Activated naive CD4-positive, alpha-beta T cell treated with anti-CD3 and anti-CD28 coated beads for 36 hours (primary cell): ENCODE results near the gene VAMP8. TPM values are rescaled to one million over a fixed set of nuclear protein-coding genes. Genes with fewer than 3 reads are reported as not detected.
A peak's percentile ranks its signal among the peaks of the same experiment; 100 is the strongest.
"Not testable (repeated sequence)": the region's sequence is repeated elsewhere in the genome, so short reads cannot be mapped to it uniquely, and the experiment has no call there.

Experiments used
- CTCF ChIA-PET: fragments of 350-600 bp; sonication (Branson Sonifier 250); formaldehyde crosslinking; loops from one replicate; lab custom pipeline; 2021; ENCODE audit warnings: antibody characterized with exemption; lab: Charles Lee
- DNase-seq: peaks from one replicate; pipeline ENCODE4 v3.0.0-alpha.2; 2020
- H3K27ac Mint-ChIP-seq: one replicate; pipeline ENCODE4 v1.8.0; 2021; ENCODE audit warnings: mild to moderate bottlenecking, mixed read lengths
- H3K27me3 Mint-ChIP-seq: one replicate; pipeline ENCODE4 v1.8.0; 2021; ENCODE audit warnings: low read depth, mixed read lengths
- H3K36me3 Mint-ChIP-seq: one replicate; pipeline ENCODE4 v1.8.0; 2021; ENCODE audit warnings: low read depth, mixed read lengths
- H3K4me1 Mint-ChIP-seq: one replicate; pipeline ENCODE4 v1.8.0; 2021; ENCODE audit warnings: low read depth, mixed read lengths
- H3K4me3 Mint-ChIP-seq: one replicate; pipeline ENCODE4 v1.8.0; 2021; ENCODE audit warnings: mild to moderate bottlenecking, moderate library complexity, mixed read lengths
- H3K9me3 Mint-ChIP-seq: one replicate; pipeline ENCODE4 v1.8.0; 2021; ENCODE audit warnings: mixed read lengths
- intact Hi-C: fragments of 100-400 bp; cut with micrococcal nuclease; formaldehyde crosslinking; loops from one replicate; pipeline ENCODE4 v1.15.1; 2023
- total RNA-seq, 2 experiments: library from RNA; stranded (reverse); gene quantifications; one replicate each; pipeline ENCODE4 v1.2.3, GENCODE V29; 2021

VAMP8 gene
- total RNA-seq, 2 experiments from 2014 or later: 98.7 to 102 TPM

DNA sequence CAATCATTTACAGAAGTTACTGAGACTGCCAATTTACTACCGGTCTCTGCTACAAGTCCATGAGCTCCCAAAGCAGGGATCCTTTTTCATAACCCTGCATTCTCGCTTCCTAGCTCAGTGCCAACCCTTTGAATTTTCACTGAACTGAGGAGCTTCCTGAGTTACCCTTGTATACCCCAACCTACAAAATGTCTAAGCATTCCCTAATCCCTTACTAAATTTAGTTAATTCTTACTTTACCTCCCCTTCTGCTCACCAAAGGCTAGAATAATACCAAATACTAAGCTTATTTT lies 28.8 kb upstream of the VAMP8 start:
- Mint-ChIP-seq H3K4me3 (no peak overlapping the region), H3K36me3 (peaks cover 13% of the 10 kb centered on the region), H3K27ac (no peak overlapping the region), H3K27me3 (no peaks in the 10 kb centered on the region), H3K9me3 (no peaks in the 10 kb centered on the region), H3K4me1 (peaks cover 7% of the 10 kb centered on the region)
- CTCF ChIA-PET: interaction anchor here (1.0 to 11.2 kb wide), 7 partner anchors 9 to 156 kb away, joined by 3 to 282 read pairs (median 41); partner anchors contain the start of genes GGCX, MAT2A and SH2D6
- no peak for DNase-seq
- intact Hi-C loops: no loop called here

DNA sequence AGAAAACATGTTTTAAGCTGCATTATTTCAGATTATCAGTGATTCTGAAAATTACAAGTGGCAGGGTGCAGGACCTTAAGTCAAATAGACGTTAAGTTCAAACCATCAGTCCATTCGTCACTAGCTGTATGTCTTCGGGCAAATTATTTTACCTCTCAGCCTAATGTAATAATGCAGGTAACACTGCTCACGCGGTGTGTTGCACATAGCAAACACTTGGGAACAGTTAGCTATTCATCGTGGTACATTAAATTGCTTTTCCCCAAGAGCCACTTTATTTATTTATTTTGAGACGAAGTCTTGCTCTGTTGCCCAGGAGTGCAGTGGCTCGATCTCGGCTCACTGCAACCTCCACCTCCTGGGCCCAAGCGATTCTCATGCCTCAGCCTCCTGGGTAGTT lies 28.3 kb upstream of the VAMP8 start:
- no peak overlapping the region for H3K4me3 Mint-ChIP-seq
- no peak overlapping the region for H3K27ac Mint-ChIP-seq
- CTCF ChIA-PET: interaction anchor here (1.0 to 11.2 kb wide), 8 partner anchors 10 to 157 kb away, joined by 3 to 282 read pairs (median 24); partner anchors contain the start of genes GGCX, MAT2A and SH2D6
- no peaks in the 10 kb centered on the region for H3K9me3 Mint-ChIP-seq
- intact Hi-C loops: no loop called here
- H3K36me3 Mint-ChIP-seq: peaks cover 8% of the 10 kb centered on the region
- H3K27me3 Mint-ChIP-seq: no peaks in the 10 kb centered on the region
- no peak for DNase-seq
- H3K4me1 Mint-ChIP-seq: peaks cover 3% of the 10 kb centered on the region

GRCh38 chr2:85549826-85550225 lies 27.6 kb upstream of the VAMP8 start:
- Mint-ChIP-seq H3K36me3 (peaks cover 5% of the 10 kb centered on the region), H3K27me3 (no peaks in the 10 kb centered on the region), H3K9me3 (no peaks in the 10 kb centered on the region), H3K4me3 (no peak overlapping the region), H3K4me1 (no peaks in the 10 kb centered on the region), H3K27ac (no peak overlapping the region)
- DNase-seq: no peak
- CTCF ChIA-PET: interaction anchor here (1.4 to 11.2 kb wide), 7 partner anchors 11 to 157 kb away, joined by 3 to 282 read pairs (median 41); partner anchors contain the start of genes GGCX, MAT2A and SH2D6
- intact Hi-C loops: no loop called here

GRCh38 chr2:85550486-85550885 lies 26.9 kb upstream of the VAMP8 start:
- H3K27ac Mint-ChIP-seq: no peak overlapping the region
- peaks cover 3% of the 10 kb centered on the region for H3K36me3 Mint-ChIP-seq
- CTCF ChIA-PET: interaction anchor here (0.7 to 11.2 kb wide), 16 partner anchors 8 to 223 kb away, joined by 3 to 282 read pairs (median 8); partner anchors contain the start of genes GGCX, MAT2A, SH2D6 and TGOLN2
- H3K4me1 Mint-ChIP-seq: peaks cover 2% of the 10 kb centered on the region
- H3K4me3 Mint-ChIP-seq: no peak overlapping the region
- no peaks in the 10 kb centered on the region for H3K9me3 Mint-ChIP-seq
- H3K27me3 Mint-ChIP-seq: no peaks in the 10 kb centered on the region
- intact Hi-C loops: no loop called here
- DNase-seq: no peak

DNA sequence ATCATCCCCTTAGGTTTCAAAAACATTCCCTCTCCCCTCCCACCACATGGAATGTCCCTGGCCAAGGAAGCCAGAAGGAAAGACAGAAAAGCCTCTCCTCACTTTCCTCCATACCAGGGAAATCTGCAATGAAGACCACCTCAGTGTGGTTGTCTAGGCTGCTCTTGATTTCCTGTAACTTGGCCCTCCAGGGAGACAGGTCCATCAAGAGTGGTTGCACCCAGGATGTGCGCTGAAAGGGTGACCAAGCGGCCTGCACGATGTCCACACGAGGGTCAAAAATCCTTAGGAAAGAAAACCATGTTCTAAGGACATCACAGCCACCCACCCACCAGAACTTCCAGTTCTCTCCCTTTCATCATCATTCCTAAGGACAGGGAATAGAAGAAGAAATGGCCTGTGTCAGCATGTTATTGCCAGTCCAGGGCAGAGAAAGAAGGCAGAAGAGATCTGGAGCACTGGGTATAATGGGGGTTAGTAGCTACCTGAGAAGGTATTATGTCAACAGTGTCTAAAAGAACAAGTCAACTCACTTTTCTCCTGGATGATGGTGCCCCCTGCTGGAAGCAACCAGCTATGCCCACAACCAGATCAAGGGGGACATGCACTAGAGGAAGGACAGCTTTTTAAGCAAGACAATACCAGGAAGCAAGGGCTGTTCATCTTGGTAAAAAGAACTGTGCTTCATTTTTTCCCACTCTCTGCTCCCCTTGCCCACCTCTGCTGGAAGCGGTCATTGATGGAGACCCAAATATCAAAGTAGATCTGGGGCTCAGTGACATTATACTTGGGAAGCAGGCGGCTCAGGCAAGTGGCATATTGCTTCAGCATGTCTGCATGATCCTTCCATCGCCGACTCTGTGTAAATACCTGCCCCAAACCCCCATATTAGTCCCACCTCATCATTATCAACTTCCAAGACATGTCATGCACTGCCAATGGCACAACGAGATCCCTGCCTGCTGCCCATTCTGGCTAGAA lies 25.4 kb upstream of the VAMP8 start:
- DNase-seq: peak; percentile 95
- H3K27me3 Mint-ChIP-seq: no peaks in the 10 kb centered on the region
- H3K9me3 Mint-ChIP-seq: no peaks in the 10 kb centered on the region
- peaks cover 2% of the 10 kb centered on the region for H3K4me1 Mint-ChIP-seq
- intact Hi-C loops: loop anchor here (1.0 kb wide), 3 partner anchors 132 to 252 kb away; no protein-coding TSS in a partner anchor
- peaks cover 4% of the 10 kb centered on the region for H3K36me3 Mint-ChIP-seq
- no peak overlapping the region for H3K27ac Mint-ChIP-seq
- CTCF ChIA-PET: interaction anchor here (0.6 to 11.2 kb wide), 28 partner anchors 9 to 252 kb away, joined by 3 to 282 read pairs (median 6); partner anchors contain the start of genes ELMOD3, GGCX, MAT2A and RETSAT
- H3K4me3 Mint-ChIP-seq: no peak overlapping the region

- intact Hi-C loops: no loop called here
- Mint-ChIP-seq H3K36me3 (peaks cover 8% of the 10 kb centered on the region), H3K27me3 (no peaks in the 10 kb centered on the region), H3K27ac (no peak overlapping the region), H3K4me3 (no peak overlapping the region), H3K9me3 (no peaks in the 10 kb centered on the region), H3K4me1 (peaks cover 3% of the 10 kb centered on the region)
- CTCF ChIA-PET: interaction anchor here (0.9 to 11.2 kb wide), 7 partner anchors 14 to 253 kb away, joined by 3 to 282 read pairs (median 4); partner anchors contain the start of genes ELMOD3, MAT2A, RETSAT and SH2D6
- no peak for DNase-seq
These were observed 24.2 kb upstream of the VAMP8 start for GRCh38 chr2:85553184-85553583.

DNA sequence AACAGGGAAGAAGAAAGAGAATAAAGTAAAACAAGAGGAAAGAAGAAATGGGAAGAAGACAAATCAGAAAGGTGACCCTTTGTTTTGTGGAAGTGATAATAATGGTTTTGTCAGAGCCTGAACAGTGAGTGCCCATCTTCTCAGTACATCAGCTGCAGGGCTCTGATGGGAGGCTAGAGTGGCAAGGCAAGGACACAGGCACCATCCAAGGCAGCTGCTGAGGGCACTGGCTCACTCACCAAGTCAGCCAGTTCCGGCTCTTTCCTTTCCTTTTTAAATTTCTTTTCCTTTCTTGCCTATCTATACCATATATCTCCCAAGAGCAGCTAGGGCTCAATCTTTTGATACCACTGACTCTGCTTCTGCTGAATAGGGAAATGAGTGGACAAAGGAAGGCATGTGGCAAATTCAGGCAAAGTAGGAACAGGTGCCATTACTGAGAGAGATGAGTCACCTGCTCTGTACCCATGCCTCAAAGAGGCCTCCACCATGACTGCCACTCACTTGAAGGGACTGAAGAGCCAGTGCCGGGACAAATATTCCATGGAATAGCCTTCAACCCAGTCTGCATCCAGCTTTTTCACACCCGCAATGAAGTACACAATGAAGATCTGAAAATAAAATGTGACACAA lies 22.3 kb upstream of the VAMP8 start:
- intact Hi-C loops: no loop called here
- H3K4me3 Mint-ChIP-seq: no peak overlapping the region
- CTCF ChIA-PET: interaction anchor here (10.5 to 11.2 kb wide), 2 partner anchors 16 to 132 kb away, joined by 111 to 282 read pairs; partner anchors contain the start of genes MAT2A and SH2D6

DNA sequence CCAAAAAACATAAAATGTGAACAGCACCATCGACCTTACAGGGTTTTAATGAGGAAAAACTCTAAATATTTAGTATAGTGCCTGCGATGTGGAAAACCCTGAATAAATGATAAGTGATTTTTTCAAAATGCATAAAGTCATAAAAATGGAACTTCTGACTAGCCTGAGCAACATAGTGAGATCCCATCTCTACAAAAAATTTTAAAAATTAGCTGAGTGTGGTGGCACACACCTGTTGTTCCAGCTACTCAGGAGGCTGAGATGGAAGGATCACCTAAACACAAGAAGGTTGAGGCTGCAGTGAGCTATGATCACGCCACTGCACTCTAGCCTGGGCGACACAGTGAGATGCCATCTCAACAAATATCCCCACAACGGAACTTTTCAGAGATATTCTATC lies 20.3 kb upstream of the VAMP8 start:
- no peaks in the 10 kb centered on the region for H3K27me3 Mint-ChIP-seq
- CTCF ChIA-PET: interaction anchor here (0.8 to 11.2 kb wide), 3 partner anchors 17 to 134 kb away, joined by 3 to 282 read pairs (median 111); partner anchors contain the start of genes MAT2A and SH2D6

More for the DNA sequence above, 22.3 kb upstream of the VAMP8 start:
- H3K27ac Mint-ChIP-seq: no peak overlapping the region
- no peak for DNase-seq
- peaks cover 11% of the 10 kb centered on the region for H3K36me3 Mint-ChIP-seq
- H3K9me3 Mint-ChIP-seq: no peaks in the 10 kb centered on the region
- peaks cover 17% of the 10 kb centered on the region for H3K4me1 Mint-ChIP-seq
- H3K27me3 Mint-ChIP-seq: no peaks in the 10 kb centered on the region

GRCh38 chr2:85558160-85558559 lies 19.2 kb upstream of the VAMP8 start:
- Mint-ChIP-seq H3K4me3 (no peak overlapping the region), H3K27me3 (no peaks in the 10 kb centered on the region), H3K36me3 (peaks cover 9% of the 10 kb centered on the region), H3K4me1 (peaks cover 30% of the 10 kb centered on the region), H3K9me3 (no peaks in the 10 kb centered on the region), H3K27ac (no peak overlapping the region)
- no peak for DNase-seq
- intact Hi-C loops: no loop called here
- CTCF ChIA-PET: interaction anchor here (3.3 kb wide), 1 partner anchor 138 kb away, joined by 17 read pairs; the partner anchor contains the start of gene SH2D6

More for the DNA sequence above, 20.3 kb upstream of the VAMP8 start:
- Mint-ChIP-seq H3K36me3 (peaks cover 9% of the 10 kb centered on the region), H3K27ac (no peak overlapping the region), H3K4me1 (peaks cover 26% of the 10 kb centered on the region), H3K4me3 (no peak overlapping the region), H3K9me3 (no peaks in the 10 kb centered on the region)
- no peak for DNase-seq
- intact Hi-C loops: no loop called here

- CTCF ChIA-PET: interaction anchor here (0.6 to 4.3 kb wide), 7 partner anchors 10 to 169 kb away, joined by 3 to 41 read pairs (median 3); partner anchors contain the start of gene SH2D6
- H3K27me3 Mint-ChIP-seq, DNase-seq, H3K9me3 Mint-ChIP-seq, H3K36me3 Mint-ChIP-seq: not testable (repeated sequence)
- Mint-ChIP-seq H3K4me3 (peak overlapping the region; percentile 90), H3K4me1 (peaks cover 35% of the 10 kb centered on the region), H3K27ac (peak overlapping the region; percentile 16)
- intact Hi-C loops: loop anchor here (2.0 kb wide), 1 partner anchor 142 kb away; the partner anchor contains the start of gene SH2D6
These were observed 17.0 kb upstream of the VAMP8 start for GRCh38 chr2:85560403-85560726.

DNA sequence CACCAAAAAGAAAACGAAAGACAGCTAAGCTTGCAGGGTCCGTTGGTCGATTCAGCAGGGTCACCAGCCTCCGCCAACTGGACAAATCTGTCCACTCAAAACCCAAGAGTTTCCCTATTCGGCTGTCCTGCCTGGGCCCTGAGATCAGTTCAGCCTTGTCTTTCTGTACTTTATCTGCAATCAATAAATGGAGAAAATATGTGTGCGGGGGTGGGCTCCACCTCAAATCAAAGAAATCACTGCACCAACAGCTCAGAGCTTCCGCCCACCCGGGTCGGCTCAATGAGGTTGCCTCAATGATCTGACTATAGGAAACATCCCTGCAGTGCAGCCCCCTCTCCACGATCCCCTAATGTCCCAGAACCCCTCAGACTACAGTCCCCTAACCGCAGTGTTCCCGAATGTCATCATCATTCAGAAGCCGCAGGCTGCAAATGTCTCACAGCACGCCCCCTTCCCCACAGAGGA lies 16.5 kb upstream of the VAMP8 start:
- H3K27ac Mint-ChIP-seq: peak overlapping the region; percentile 85
- no peak for DNase-seq
- H3K4me1 Mint-ChIP-seq: peaks cover 34% of the 10 kb centered on the region
- H3K36me3 Mint-ChIP-seq: peaks cover 9% of the 10 kb centered on the region
- H3K9me3 Mint-ChIP-seq: no peaks in the 10 kb centered on the region
- CTCF ChIA-PET: interaction anchor here (0.6 to 4.3 kb wide), 7 partner anchors 11 to 169 kb away, joined by 3 to 41 read pairs (median 3); partner anchors contain the start of gene SH2D6
- H3K27me3 Mint-ChIP-seq: no peaks in the 10 kb centered on the region
- intact Hi-C loops: loop anchor here (1.0 to 2.0 kb wide), 9 partner anchors 17 to 207 kb away; partner anchors contain the start of genes C2orf68, ELMOD3, MAT2A and RETSAT
- H3K4me3 Mint-ChIP-seq: peak overlapping the region; percentile 90
